Right lobe of liver (tissue), 6 donors: ENCODE results near the gene EPHB3. TPM values are rescaled to one million over a fixed set of nuclear protein-coding genes. Genes with fewer than 3 reads are reported as not detected.
"Not testable (repeated sequence)": the region's sequence is repeated elsewhere in the genome, so short reads cannot be mapped to it uniquely, and the experiment has no call there.

Experiments used
- ATAC-seq, 4 donors: fragments of 200-7000 bp; cut with Tn5 transposase; one replicate each; pipeline ENCODE4 v1.9.1; 2020; ENCODE audit warnings: mild to moderate bottlenecking in 4 of 4, moderate library complexity in 4 of 4
- DNase-seq, 3 donors: peaks; one replicate each; pipeline ENCODE4 v3.0.0-alpha.2; 2020
- H3K27ac ChIP-seq, 3 donors: fragments of 200-600 bp; one replicate each; pipeline ENCODE4 v1.8.0; 2022
- H3K27me3 ChIP-seq, 2 donors: fragments of 200-600 bp; one replicate each; pipeline ENCODE4 v1.8.0; 2022
- H3K36me3 ChIP-seq, 4 donors: fragments of 200-600 bp; sonication (generic) in 1 of 4; one replicate each; pipeline versions ENCODE4 v1.5.1 to v1.8.0; 2017 to 2022; ENCODE audit warnings: control low read depth in 1 of 4
- H3K4me1 ChIP-seq, 4 donors: fragments of 200-600 bp; sonication (generic) in 1 of 4; one replicate each; pipeline versions ENCODE4 v1.5.1 to v1.8.0; 2017 to 2022; ENCODE audit warnings: control low read depth in 1 of 4
- H3K4me3 ChIP-seq, 3 donors: fragments of 200-600 bp; one replicate each; pipeline ENCODE4 v1.8.0; 2022
- H3K9me3 ChIP-seq, 4 donors: fragments of 200-600 bp; sonication (generic) in 1 of 4; one replicate each; pipeline versions ENCODE4 v1.5.1 to v1.8.0; 2017 to 2022; ENCODE audit warnings: control low read depth in 1 of 4
- POLR2A ChIP-seq: fragments of 450-650 bp; IDR thresholded peaks from one replicate; pipeline ENCODE4 v1.6.1; 2017; ENCODE audit warnings: antibody characterized with exemption, mild to moderate bottlenecking
- WGBS: methylation state at CpG from one replicate; pipeline ENCODE4 v1.1.6; 2018; ENCODE audit warnings: low coverage, low lambda C conversion rate; ENCODE audit not compliant: insufficient coverage; ENCODE audit errors: missing lambda C conversion rate; 5-methylcytosine and 5-hydroxymethylcytosine counted together
- intact Hi-C, 2 donors: fragments of 100-400 bp; cut with DNase I; formaldehyde crosslinking; loops; one replicate each; pipeline versions ENCODE4 v1.11.2 to v1.14.1; 2022
- total RNA-seq, 6 experiments: library from RNA; depleted of rRNA in 2 of 6; stranded (reverse); fragments of >200 nt in 2 of 6; fragmentation: NEBNext Ultra II Directional in 3 of 6; extraction: Animal tissue kit (Norgen Biotek cat#: 25700) in 3 of 6; gene quantifications; one replicate each; pipeline versions ENCODE4 v1.1.0 to v1.2.4, GENCODE V29; 2016 to 2023
- TF ChIP-seq, protein P1 (sequence below), 4 donors: fragments of 200-600 bp in 3 of 4; fragments of 450-650 bp in 1 of 4; IDR thresholded peaks; one replicate each; pipeline versions ENCODE4 v1.5.1 to v1.8.0; 2016 to 2022; ENCODE audit warnings: antibody characterized with exemption in 4 of 4, mild to moderate bottlenecking in 2 of 4
- donor health status: DM: no; HTN: yes; CAD: no.
- donor health status: DM: no; HTN: no; CAD: no.
- donor health status: DM: no; HTN: no; CAD: no.
- donor health status: DM: no; HTN: yes; CAD: no.
- donor health status: DM: no; HTN: yes; CAD: no.

Gene EPHB3
- total RNA-seq, 6 experiments from 2014 or later, result 0.12 to 0.71 (median 0.37) TPM

DNA sequence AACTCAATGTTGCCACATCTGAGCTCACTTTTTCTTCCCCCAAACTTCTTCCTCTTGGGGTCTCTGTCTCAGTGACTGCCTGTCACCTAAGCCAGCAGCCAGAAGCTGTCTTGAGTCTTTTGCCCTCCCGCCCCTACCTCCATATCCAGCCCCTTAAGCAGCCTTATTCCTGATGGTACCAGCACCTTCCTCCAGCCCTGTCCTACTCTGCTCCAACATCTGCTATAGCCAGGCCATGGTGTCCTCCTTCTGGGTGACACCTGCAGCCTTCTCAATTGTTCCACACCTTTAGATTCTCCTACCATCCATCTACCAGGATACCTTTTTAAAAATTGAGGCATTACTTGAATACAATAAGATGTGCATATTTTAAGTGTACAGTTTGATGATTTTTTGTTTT is 53.8 kb downstream of the EPHB3 start:
- no peak for ATAC-seq
- Histone ChIP-seq H3K9me3 (no peaks in the 10 kb centered on the region), H3K27ac (no peak overlapping the region), H3K36me3 (no peaks in the 10 kb centered on the region), H3K4me1 (no peaks in the 10 kb centered on the region), H3K27me3 (no peaks in the 10 kb centered on the region), H3K4me3 (no peak overlapping the region)
- TF ChIP-seq, protein P1, sequence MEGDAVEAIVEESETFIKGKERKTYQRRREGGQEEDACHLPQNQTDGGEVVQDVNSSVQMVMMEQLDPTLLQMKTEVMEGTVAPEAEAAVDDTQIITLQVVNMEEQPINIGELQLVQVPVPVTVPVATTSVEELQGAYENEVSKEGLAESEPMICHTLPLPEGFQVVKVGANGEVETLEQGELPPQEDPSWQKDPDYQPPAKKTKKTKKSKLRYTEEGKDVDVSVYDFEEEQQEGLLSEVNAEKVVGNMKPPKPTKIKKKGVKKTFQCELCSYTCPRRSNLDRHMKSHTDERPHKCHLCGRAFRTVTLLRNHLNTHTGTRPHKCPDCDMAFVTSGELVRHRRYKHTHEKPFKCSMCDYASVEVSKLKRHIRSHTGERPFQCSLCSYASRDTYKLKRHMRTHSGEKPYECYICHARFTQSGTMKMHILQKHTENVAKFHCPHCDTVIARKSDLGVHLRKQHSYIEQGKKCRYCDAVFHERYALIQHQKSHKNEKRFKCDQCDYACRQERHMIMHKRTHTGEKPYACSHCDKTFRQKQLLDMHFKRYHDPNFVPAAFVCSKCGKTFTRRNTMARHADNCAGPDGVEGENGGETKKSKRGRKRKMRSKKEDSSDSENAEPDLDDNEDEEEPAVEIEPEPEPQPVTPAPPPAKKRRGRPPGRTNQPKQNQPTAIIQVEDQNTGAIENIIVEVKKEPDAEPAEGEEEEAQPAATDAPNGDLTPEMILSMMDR (IDR thresholded peaks at IDR 0.05), result no peak
- no peak for TF ChIP-seq POLR2A
- 50% methylated on average over 1 of the region's 1 CpG for WGBS
- no peak for DNase-seq
- intact Hi-C loops, result no loop called here

DNA sequence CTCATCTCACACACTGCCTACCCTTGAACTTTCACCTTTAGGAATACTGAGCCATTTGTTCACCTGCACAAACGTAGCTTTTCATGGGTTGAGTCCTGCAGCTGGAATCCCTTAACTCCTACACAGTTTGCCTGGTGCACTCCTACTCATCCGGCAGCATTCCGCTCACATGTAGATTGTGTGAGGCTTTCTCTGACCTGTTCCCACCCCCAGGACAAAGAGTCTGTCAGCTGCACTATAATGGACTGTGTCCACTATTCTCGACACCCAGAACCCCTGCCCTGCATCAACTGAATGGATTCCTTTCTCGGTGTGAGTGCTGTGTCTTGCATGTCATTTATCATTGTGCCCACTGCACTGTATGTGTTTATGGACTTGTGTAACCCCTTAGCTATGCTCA is 54.9 kb downstream of the EPHB3 start:
- 64% methylated on average over 5 of the region's 5 CpGs for WGBS
- intact Hi-C loops, result no loop called here
- no peaks in the 10 kb centered on the region for H3K27me3 ChIP-seq
- no peak overlapping the region for H3K27ac ChIP-seq
- no peaks in the 10 kb centered on the region for H3K4me1 ChIP-seq
- H3K4me3 ChIP-seq, result no peak overlapping the region
- ATAC-seq, result no peak
- no peak for TF ChIP-seq POLR2A
- TF ChIP-seq, protein P1 (IDR thresholded peaks at IDR 0.05), result no peak
- H3K9me3 ChIP-seq, result no peaks in the 10 kb centered on the region
- no peak for DNase-seq
- no peaks in the 10 kb centered on the region for H3K36me3 ChIP-seq

DNA sequence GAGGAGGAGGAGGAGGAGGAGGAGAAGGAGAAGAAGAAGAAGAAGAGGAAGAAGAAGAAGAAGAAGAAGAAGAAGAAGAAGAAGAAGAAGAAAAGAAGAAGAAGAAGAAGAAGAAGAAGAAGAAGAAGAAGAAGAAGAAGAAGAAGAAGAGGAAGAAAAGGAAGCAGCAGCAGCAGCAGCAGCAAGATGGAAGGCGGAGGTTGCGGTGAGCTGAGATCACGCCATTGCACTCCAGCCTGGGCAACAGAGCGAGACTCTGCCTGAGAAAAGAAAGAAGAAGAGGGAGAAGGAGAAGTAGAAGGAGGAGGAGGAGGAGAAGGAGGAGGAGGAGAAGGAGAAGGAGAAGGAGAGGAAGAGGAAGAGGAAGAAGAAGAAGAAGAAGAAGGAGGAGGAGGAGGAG is 55.7 kb downstream of the EPHB3 start:
- DNase-seq, H3K4me3 ChIP-seq, intact Hi-C loops, H3K9me3 ChIP-seq, H3K36me3 ChIP-seq, H3K27ac ChIP-seq, H3K4me1 ChIP-seq, H3K27me3 ChIP-seq, ATAC-seq: not testable (repeated sequence)
- WGBS, result no CpG with 5 or more reads among the region's 4 CpGs

DNA sequence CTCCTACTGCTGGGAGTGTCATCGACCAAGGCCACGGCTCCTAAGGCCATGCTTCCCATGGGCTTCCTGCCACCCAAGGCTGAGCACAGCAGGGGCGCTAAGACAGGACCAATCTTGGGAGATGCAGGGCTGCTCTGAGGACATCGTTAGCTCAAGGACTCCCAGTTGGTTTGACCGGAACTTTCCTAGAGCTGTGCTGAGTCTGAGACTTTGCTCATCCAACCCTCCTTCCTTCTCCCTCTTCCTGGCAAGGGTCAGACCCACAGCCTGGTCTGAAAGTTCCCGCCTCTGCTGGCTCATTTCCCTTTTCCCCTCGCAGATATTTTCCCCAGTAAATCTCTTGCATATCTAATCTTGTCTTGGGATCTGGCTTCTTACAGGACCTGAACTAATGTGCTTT is 57.2 kb downstream of the EPHB3 start:
- Histone ChIP-seq H3K9me3 (no peaks in the 10 kb centered on the region), H3K27me3 (no peaks in the 10 kb centered on the region), H3K4me1 (no peaks in the 10 kb centered on the region), H3K27ac (no peak overlapping the region), H3K4me3 (no peak overlapping the region), H3K36me3 (no peaks in the 10 kb centered on the region)
- intact Hi-C loops, result no loop called here
- DNase-seq, result no peak
- 43% methylated on average over 4 of the region's 7 CpGs for WGBS
- TF ChIP-seq POLR2A, result no peak
- TF ChIP-seq, protein P1 (IDR thresholded peaks at IDR 0.05), result no peak
- ATAC-seq, result peak; percentile 18 to 49 (median 42)

DNA sequence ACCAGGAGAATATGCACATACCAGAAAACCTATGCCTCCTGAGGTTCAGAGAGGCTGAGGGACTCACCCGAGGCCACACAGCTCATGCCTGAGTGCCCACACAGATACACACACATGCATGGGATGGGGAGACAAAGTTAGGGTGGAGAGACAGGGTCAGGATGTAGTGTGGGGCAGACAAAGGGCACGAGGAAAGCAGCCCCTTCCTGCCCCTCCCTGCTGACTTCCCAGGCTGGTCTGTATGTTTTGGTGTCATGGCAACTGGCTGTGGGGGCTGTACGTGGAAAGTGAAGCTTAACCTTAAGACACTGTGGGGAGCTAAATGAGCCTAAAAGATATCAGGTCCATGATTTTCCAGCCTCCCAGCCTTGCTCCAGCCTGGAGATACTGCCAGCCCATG is 57.8 kb downstream of the EPHB3 start:
- peak in 2 of 4 donors; percentile 21 to 73 for ATAC-seq
- Histone ChIP-seq H3K4me3 (no peak overlapping the region), H3K4me1 (no peaks in the 10 kb centered on the region), H3K27ac (no peak overlapping the region), H3K9me3 (no peaks in the 10 kb centered on the region), H3K27me3 (no peaks in the 10 kb centered on the region), H3K36me3 (no peaks in the 10 kb centered on the region)
- WGBS, result 20% methylated on average over 1 of the region's 3 CpGs
- TF ChIP-seq, protein P1 (IDR thresholded peaks at IDR 0.05), result no peak
- no peak for TF ChIP-seq POLR2A
- intact Hi-C loops, result no loop called here
- no peak for DNase-seq
